GM18499 (cell line): ENCODE results near the gene PAFAH1B2.

ENCODE experiments used
- ATAC-seq: cut with Tn5 transposase; IDR thresholded peaks from one replicate; pipeline ENCODE4 v1.9.1; 2021; ENCODE audit warnings: moderate number of reproducible peaks; ENCODE audit not compliant: insufficient read depth, unreplicated experiment

PAFAH1B2 gene

GRCh38 chr11:117186431-117186761 lies 42.3 kb downstream of the PAFAH1B2 start:
- ATAC-seq: no peak

- ATAC-seq: no peak
These were observed 42.9 kb downstream of the PAFAH1B2 start for GRCh38 chr11:117187007-117187406.

GRCh38 chr11:117187428-117187798 lies 43.3 kb downstream of the PAFAH1B2 start:
- no peak for ATAC-seq

GRCh38 chr11:117187799-117188481 lies 43.9 kb downstream of the PAFAH1B2 start:
- ATAC-seq: no peak

GRCh38 chr11:117188620-117189081 lies 44.6 kb downstream of the PAFAH1B2 start:
- ATAC-seq: no peak

GRCh38 chr11:117189191-117189940 lies 45.3 kb downstream of the PAFAH1B2 start:
- no peak for ATAC-seq

- ATAC-seq: no peak
These were observed 46.0 kb downstream of the PAFAH1B2 start for GRCh38 chr11:117189941-117190544.

GRCh38 chr11:117191680-117192400 lies 47.8 kb downstream of the PAFAH1B2 start:
- ATAC-seq: no peak

- ATAC-seq: no peak
These were observed 48.4 kb downstream of the PAFAH1B2 start for GRCh38 chr11:117192401-117192875.

- ATAC-seq: no peak
These were observed 49.3 kb downstream of the PAFAH1B2 start for GRCh38 chr11:117193130-117194020.

GRCh38 chr11:117194267-117194666 lies 50.2 kb downstream of the PAFAH1B2 start:
- ATAC-seq: no peak

GRCh38 chr11:117195258-117195657 lies 51.2 kb downstream of the PAFAH1B2 start:
- ATAC-seq: no peak

GRCh38 chr11:117195761-117196160 lies 51.7 kb downstream of the PAFAH1B2 start:
- no peak for ATAC-seq

- no peak for ATAC-seq
These were observed 52.9 kb downstream of the PAFAH1B2 start for GRCh38 chr11:117197006-117197405.

GRCh38 chr11:117197516-117198456 lies 53.7 kb downstream of the PAFAH1B2 start:
- ATAC-seq: no peak

- no peak for ATAC-seq
These were observed 54.5 kb downstream of the PAFAH1B2 start for GRCh38 chr11:117198613-117199012.

- ATAC-seq: no peak
These were observed 55.2 kb downstream of the PAFAH1B2 start, which contains the start of gene TAGLN for GRCh38 chr11:117199053-117199915. TSS of gene TAGLN (plus strand) at chr11:117199370. CDS start at chr11:117203014, 3,644 bp downstream.
